Measurements from ENCODE around the gene LSG1.
"Not testable (repeated sequence)": the region's sequence is repeated elsewhere in the genome, so short reads cannot be mapped to it uniquely, and the experiment has no call there.

LSG1 gene

GRCh38 chr3:194619741-194620140, 52.2 kb downstream of the LSG1 start:
- no peak for DNase-seq

- no peak for DNase-seq
Measured at GRCh38 chr3:194618858-194619608, 53.0 kb downstream of the LSG1 start.

GRCh38 chr3:194617827-194618226, 54.2 kb downstream of the LSG1 start:
- DNase-seq = no peak

- no peak for DNase-seq
Measured at GRCh38 chr3:194617143-194617671, 54.8 kb downstream of the LSG1 start.

- DNase-seq = no peak
Measured at GRCh38 chr3:194615226-194615625, 56.8 kb downstream of the LSG1 start.

- DNase-seq = no peak
Measured at GRCh38 chr3:194612221-194612620, 59.8 kb downstream of the LSG1 start.

- DNase-seq = no peak
Measured at GRCh38 chr3:194610689-194611088, 61.3 kb downstream of the LSG1 start.

- no peak for DNase-seq
Measured at GRCh38 chr3:194609601-194610000, 62.4 kb downstream of the LSG1 start.

GRCh38 chr3:194608981-194609380, 63.0 kb downstream of the LSG1 start:
- DNase-seq = no peak

GRCh38 chr3:194607592-194608389, 64.2 kb downstream of the LSG1 start:
- DNase-seq = no peak

- no peak for DNase-seq
Measured at GRCh38 chr3:194606941-194607340, 65.0 kb downstream of the LSG1 start.

GRCh38 chr3:194606163-194606562, 65.8 kb downstream of the LSG1 start:
- no peak for DNase-seq

GRCh38 chr3:194605314-194605713, 66.7 kb downstream of the LSG1 start:
- DNase-seq = not testable (repeated sequence)

GRCh38 chr3:194604837-194605236, 67.2 kb downstream of the LSG1 start:
- DNase-seq = no peak

GRCh38 chr3:194604126-194604525, 67.9 kb downstream of the LSG1 start:
- DNase-seq = no peak

GRCh38 chr3:194602669-194603171, 69.3 kb downstream of the LSG1 start:
- DNase-seq = no peak

GRCh38 chr3:194598771-194599557, 73.0 kb downstream of the LSG1 start:
- no peak for DNase-seq

GRCh38 chr3:194596906-194597305, 75.1 kb downstream of the LSG1 start:
- no peak for DNase-seq

- no peak for DNase-seq
Measured at GRCh38 chr3:194592798-194593752, 78.9 kb downstream of the LSG1 start.

Data from hypothalamus (tissue), 51 donors.